CD14-positive monocyte (primary cell): ENCODE results near the gene RNF113B. TPM values are rescaled to one million over a fixed set of nuclear protein-coding genes. Genes with fewer than 3 reads are reported as not detected.

Experiments
- DNase-seq, 3 donors: peaks; one replicate each; pipeline ENCODE4 v3.0.0-alpha.2; 2011 to 2022
- H2AFZ ChIP-seq: 2 replicates; pipeline ENCODE4 v1.6.0; 2012; ENCODE audit warnings: mild to moderate bottlenecking, low read depth, low read length, inconsistent platforms; ENCODE audit not compliant: insufficient read depth, poor library complexity, severe bottlenecking
- H3K27ac ChIP-seq, 2 donors: 1 replicate in 1 of 2; 2 replicates in 1 of 2; pipeline ENCODE4 v1.5.1; 2012 to 2013; ENCODE audit warnings: low read length in 2 of 2, control low read depth in 1 of 2, inconsistent platforms in 1 of 2, low read depth in 1 of 2, mild to moderate bottlenecking in 1 of 2
- H3K27me3 ChIP-seq, 2 donors: one replicate each; pipeline versions ENCODE4 v1.6.0 to v1.6.1; 2011 to 2013; ENCODE audit warnings: low read length in 2 of 2; ENCODE audit not compliant: control insufficient read depth in 2 of 2, insufficient read depth in 2 of 2
- H3K36me3 ChIP-seq, 2 donors: replicated peaks in 1 of 2; 1 replicate in 1 of 2; 2 replicates in 1 of 2; pipeline versions ENCODE4 v1.5.1 to v1.6.1; 2012 to 2013; ENCODE audit warnings: low read length in 2 of 2, control low read depth in 1 of 2, inconsistent platforms in 1 of 2, mild to moderate bottlenecking in 1 of 2; ENCODE audit not compliant: insufficient read depth in 2 of 2, control insufficient read depth in 1 of 2
- H3K4me1 ChIP-seq, 2 donors: 1 replicate in 1 of 2; 2 replicates in 1 of 2; pipeline versions ENCODE4 v1.5.1 to v1.6.1; 2012 to 2013; ENCODE audit warnings: low read length in 2 of 2, control low read depth in 1 of 2, inconsistent platforms in 1 of 2, mild to moderate bottlenecking in 1 of 2, moderate library complexity in 1 of 2; ENCODE audit not compliant: insufficient read depth in 2 of 2, control insufficient read depth in 1 of 2
- H3K4me2 ChIP-seq: replicated peaks from 2 replicates; pipeline ENCODE3; 2012; ENCODE audit warnings: low read length, moderate library complexity, mild to moderate bottlenecking; ENCODE audit not compliant: poor library complexity, severe bottlenecking; ENCODE audit errors: extremely low read depth
- H3K4me3 ChIP-seq, 3 experiments: fragments of 200-600 bp in 1 of 3; sonication (generic) in 1 of 3; replicated peaks in 1 of 3; 1 replicate in 2 of 3; 2 replicates in 1 of 3; pipeline ENCODE4 v1.5.1; 2011 to 2013; ENCODE audit warnings: low read length in 3 of 3, mild to moderate bottlenecking in 3 of 3, control low read depth in 2 of 3, low read depth in 2 of 3, inconsistent platforms in 1 of 3, moderate library complexity in 1 of 3
- H3K79me2 ChIP-seq: 2 replicates; pipeline ENCODE4 v1.6.0; 2012; ENCODE audit warnings: mild to moderate bottlenecking, control low read depth, inconsistent platforms, low read length, moderate library complexity; ENCODE audit not compliant: insufficient read depth
- H3K9ac ChIP-seq: 2 replicates; pipeline ENCODE4 v1.6.0; 2017; ENCODE audit warnings: low read length, mild to moderate bottlenecking; ENCODE audit not compliant: insufficient read depth, poor library complexity, severe bottlenecking
- H3K9me3 ChIP-seq, 2 donors: replicated peaks in 1 of 2; 1 replicate in 1 of 2; 2 replicates in 1 of 2; pipeline versions ENCODE4 v1.5.1 to v1.6.1; 2012 to 2013; ENCODE audit warnings: low read length in 2 of 2, control low read depth in 1 of 2; ENCODE audit not compliant: control insufficient read depth in 1 of 2, insufficient read depth in 1 of 2
- H4K20me1 ChIP-seq: 2 replicates; pipeline ENCODE4 v1.6.0; 2012; ENCODE audit warnings: mild to moderate bottlenecking, low read length, control low read depth, moderate library complexity; ENCODE audit not compliant: insufficient read depth
- H3K27ac Mint-ChIP-seq, 7 donors: one replicate each; pipeline ENCODE4 v1.8.0; 2020; ENCODE audit warnings: mild to moderate bottlenecking in 7 of 7, mixed read lengths in 7 of 7, moderate library complexity in 6 of 7, inconsistent platforms in 2 of 7
- H3K27me3 Mint-ChIP-seq, 3 donors: one replicate each; pipeline ENCODE4 v1.8.0; 2021 to 2022; ENCODE audit warnings: low read depth in 3 of 3, mild to moderate bottlenecking in 3 of 3, mixed read lengths in 3 of 3, moderate library complexity in 3 of 3, inconsistent platforms in 1 of 3
- H3K36me3 Mint-ChIP-seq, 2 donors: one replicate each; pipeline ENCODE4 v1.8.0; 2020; ENCODE audit warnings: mixed read lengths in 2 of 2, inconsistent platforms in 1 of 2, mild to moderate bottlenecking in 1 of 2
- H3K4me1 Mint-ChIP-seq: one replicate; pipeline ENCODE4 v1.8.0; 2020; ENCODE audit warnings: mild to moderate bottlenecking, mixed read lengths
- H3K4me3 Mint-ChIP-seq, 2 donors: one replicate each; pipeline ENCODE4 v1.8.0; 2020; ENCODE audit warnings: mild to moderate bottlenecking in 2 of 2, mixed read lengths in 2 of 2, moderate library complexity in 1 of 2
- H3K9me3 Mint-ChIP-seq, 7 donors: one replicate each; pipeline ENCODE4 v1.8.0; 2020 to 2022; ENCODE audit warnings: mixed read lengths in 7 of 7, mild to moderate bottlenecking in 6 of 7, moderate library complexity in 6 of 7, inconsistent platforms in 2 of 7
- WGBS: methylation state at CpG from one replicate; pipeline ENCODE4 v1.1.5; 2013; ENCODE audit warnings: missing lambda C conversion rate; ENCODE audit not compliant: insufficient coverage; 5-methylcytosine and 5-hydroxymethylcytosine counted together
- intact Hi-C, 2 donors: fragments of 100-400 bp; cut with micrococcal nuclease; formaldehyde crosslinking; loops; one replicate each; pipeline versions ENCODE4 v1.15.0 to v1.15.1; 2023
- polyA plus RNA-seq, 3 donors: library from polyadenylated mRNA; depleted of rRNA in 1 of 3; unstranded in 2 of 3; stranded (reverse) in 1 of 3; fragments of 300-500 nt in 2 of 3; fragments of >200 nt in 1 of 3; fragmentation: Illumina TruSeq in 2 of 3; gene quantifications; 1 replicate in 2 of 3; 2 replicates in 1 of 3; pipeline ENCODE4 v1.2.3, GENCODE V29; 2012 to 2021
- TF ChIP-seq, protein P1 (sequence below): fragments of 200-600 bp; IDR thresholded peaks from one replicate; pipeline ENCODE4 v1.8.0; 2022; ENCODE audit warnings: antibody characterized with exemption, mild to moderate bottlenecking

The RNF113B gene
- polyA plus RNA-seq, 3 donors, result not detected

DNA sequence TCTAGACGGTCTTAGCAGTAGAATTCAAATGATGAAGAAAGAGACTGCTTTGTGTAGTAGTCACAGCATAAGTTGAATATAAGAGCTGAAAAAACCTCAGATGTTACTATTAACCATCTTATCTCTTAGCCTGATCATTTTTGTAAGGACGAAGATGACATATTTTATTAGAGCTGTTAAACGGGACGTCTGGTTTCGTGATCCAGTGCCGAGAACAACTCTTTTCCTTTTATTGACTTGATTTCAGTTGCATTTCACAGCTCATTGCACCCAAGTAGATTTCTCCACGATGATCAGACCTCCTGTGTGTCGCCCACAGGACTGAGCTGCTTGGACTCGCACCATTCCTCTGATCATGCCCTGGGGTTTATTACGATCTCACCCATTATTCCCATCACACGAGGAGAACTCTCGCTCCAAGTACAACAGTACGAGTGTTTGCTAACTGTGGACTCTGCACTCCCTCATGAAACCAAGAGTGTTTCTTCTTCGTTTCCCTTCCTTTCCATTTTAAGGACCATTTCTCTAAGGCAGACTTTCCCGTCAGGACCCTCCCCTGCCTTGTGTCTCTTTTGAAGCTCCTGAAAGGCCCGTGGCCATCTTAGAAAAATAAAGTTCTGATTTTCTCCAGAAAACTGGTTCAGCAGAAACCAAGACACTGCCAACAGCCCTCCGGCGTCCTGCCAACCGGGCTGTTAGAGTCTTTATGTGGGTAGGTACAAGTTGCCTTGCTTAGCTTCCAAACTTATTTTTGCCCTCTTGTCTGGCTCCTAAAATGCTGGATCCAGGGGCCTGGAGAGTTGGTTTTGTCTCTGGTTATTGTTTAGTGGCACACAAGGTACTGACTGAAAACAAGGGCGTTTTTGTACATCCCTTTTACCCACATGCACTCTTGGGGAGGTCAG, 48.2 kb upstream of the RNF113B start:
- WGBS, result 98% methylated on average over 18 of the region's 20 CpGs

GRCh38 chr13:98224557-98224956, 47.5 kb upstream of the RNF113B start:
- H3K9me3 Mint-ChIP-seq, result peaks cover 0 to 11% (median 7%) of the 10 kb centered on the region in 7 donors
- 97% methylated on average over 4 of the region's 5 CpGs for WGBS
- Histone ChIP-seq H3K9me3 (peaks cover 0 to 3% of the 10 kb centered on the region in 2 donors), H3K27ac (no peak overlapping the region), H3K4me2 (no peak overlapping the region), H3K79me2 (no peaks in the 10 kb centered on the region), H3K4me1 (no peaks in the 10 kb centered on the region), H3K9ac (no peak overlapping the region), H4K20me1 (no peaks in the 10 kb centered on the region), H3K4me3 (no peak overlapping the region), H2AFZ (no peak overlapping the region), H3K36me3 (no peaks in the 10 kb centered on the region), H3K27me3 (no peaks in the 10 kb centered on the region)
- no peaks in the 10 kb centered on the region for H3K4me1 Mint-ChIP-seq
- no peak overlapping the region for H3K4me3 Mint-ChIP-seq
- no peak overlapping the region for H3K27ac Mint-ChIP-seq
- H3K27me3 Mint-ChIP-seq, result no peaks in the 10 kb centered on the region
- TF ChIP-seq, protein P1, sequence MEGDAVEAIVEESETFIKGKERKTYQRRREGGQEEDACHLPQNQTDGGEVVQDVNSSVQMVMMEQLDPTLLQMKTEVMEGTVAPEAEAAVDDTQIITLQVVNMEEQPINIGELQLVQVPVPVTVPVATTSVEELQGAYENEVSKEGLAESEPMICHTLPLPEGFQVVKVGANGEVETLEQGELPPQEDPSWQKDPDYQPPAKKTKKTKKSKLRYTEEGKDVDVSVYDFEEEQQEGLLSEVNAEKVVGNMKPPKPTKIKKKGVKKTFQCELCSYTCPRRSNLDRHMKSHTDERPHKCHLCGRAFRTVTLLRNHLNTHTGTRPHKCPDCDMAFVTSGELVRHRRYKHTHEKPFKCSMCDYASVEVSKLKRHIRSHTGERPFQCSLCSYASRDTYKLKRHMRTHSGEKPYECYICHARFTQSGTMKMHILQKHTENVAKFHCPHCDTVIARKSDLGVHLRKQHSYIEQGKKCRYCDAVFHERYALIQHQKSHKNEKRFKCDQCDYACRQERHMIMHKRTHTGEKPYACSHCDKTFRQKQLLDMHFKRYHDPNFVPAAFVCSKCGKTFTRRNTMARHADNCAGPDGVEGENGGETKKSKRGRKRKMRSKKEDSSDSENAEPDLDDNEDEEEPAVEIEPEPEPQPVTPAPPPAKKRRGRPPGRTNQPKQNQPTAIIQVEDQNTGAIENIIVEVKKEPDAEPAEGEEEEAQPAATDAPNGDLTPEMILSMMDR, result no peak
- intact Hi-C loops, result no loop called here
- H3K36me3 Mint-ChIP-seq, result no peaks in the 10 kb centered on the region
- DNase-seq, result no peak

More for the DNA sequence above, 48.2 kb upstream of the RNF113B start:
- Histone ChIP-seq H3K9me3 (peaks cover 0 to 3% of the 10 kb centered on the region in 2 donors), H2AFZ (no peak overlapping the region), H3K79me2 (no peaks in the 10 kb centered on the region), H3K4me2 (no peak overlapping the region), H3K36me3 (no peaks in the 10 kb centered on the region), H3K27me3 (no peaks in the 10 kb centered on the region), H4K20me1 (no peaks in the 10 kb centered on the region), H3K4me1 (no peaks in the 10 kb centered on the region), H3K4me3 (no peak overlapping the region), H3K27ac (no peak overlapping the region), H3K9ac (no peak overlapping the region)
- intact Hi-C loops, result no loop called here
- H3K27me3 Mint-ChIP-seq, result no peaks in the 10 kb centered on the region
- no peak overlapping the region for H3K4me3 Mint-ChIP-seq
- no peaks in the 10 kb centered on the region for H3K36me3 Mint-ChIP-seq
- TF ChIP-seq, protein P1, result no peak
- no peak for DNase-seq
- peaks cover 0 to 12% (median 7%) of the 10 kb centered on the region in 7 donors for H3K9me3 Mint-ChIP-seq
- H3K27ac Mint-ChIP-seq, result no peak overlapping the region
- H3K4me1 Mint-ChIP-seq, result no peaks in the 10 kb centered on the region
